ENCODE results near the gene BRMS1L. TPM values are rescaled to one million over a fixed set of nuclear protein-coding genes. Genes with fewer than 3 reads are reported as not detected.
A peak's percentile ranks its signal among the peaks of the same experiment; 100 is the strongest.
"Not testable (repeated sequence)": the region's sequence is repeated elsewhere in the genome, so short reads cannot be mapped to it uniquely, and the experiment has no call there.

BRMS1L gene
- total RNA-seq (10 to 100 TPM in 1 of 2 donors, 1 to 10 TPM in 1; 7.6 to 11.8 TPM), polyA plus RNA-seq (ENCODE audit: insufficient read depth, low read depth, low replicate concordance) (8.4 TPM)
- long read RNA-seq, donor 1, partial matches to known transcripts: 0 of 5 reads
- long read RNA-seq, donor 1, other reads (novel, unspliced or antisense): 0 of 5 reads
- long read RNA-seq, donor 2, transcript BRMS1L-201 (10 exons, 2,657 nt): major isoform, 7 of 7 reads
- long read RNA-seq, donor 2, partial matches to known transcripts: 0 of 7 reads
- long read RNA-seq, donor 2, other reads (novel, unspliced or antisense): 0 of 7 reads

- no peaks in the 10 kb centered on the region for H3K9me3 ChIP-seq
- DNase-seq: peak; percentile 99
- H3K4me3 ChIP-seq: peak within 1 kb of the TSS; percentile 86 to 98
- H3K27ac ChIP-seq: peak within 1 kb of the TSS; percentile 93 to 99
- no peaks in the 10 kb centered on the region for H3K36me3 ChIP-seq (ENCODE audit: low read depth, missing control alignments)
- TF ChIP-seq CTCF (IDR thresholded peaks at IDR 0.05) (no peak), POLR2A (IDR thresholded peaks at IDR 0.05) (peak; percentile 16)
- peaks cover 6% of the 10 kb centered on the region for H3K4me1 ChIP-seq
- WGBS, 2 donors: 0% methylated on average over 35 to 68 of the region's 70 CpGs
- intact Hi-C loops (cut with DNase I; ENCODE audit: low total_unique reads): no loop called here
- H3K27me3 ChIP-seq: no peaks in the 10 kb centered on the region
Measured at GRCh38 chr14:35826218-35826951, at the start of gene BRMS1L. Gene BRMS1L (plus strand): TSS chr14:35826338. CDS start chr14:35826517, 179 bp downstream.

GRCh38 chr14:35776823-35777222, 49.3 kb upstream of the BRMS1L start:
- WGBS, 2 donors: 88 to 91% methylated on average over 4 of the region's 4 CpGs

GRCh38 chr14:35777550-35777949, 48.6 kb upstream of the BRMS1L start:
- H3K4me1 ChIP-seq; H3K27ac ChIP-seq; H3K4me3 ChIP-seq; H3K9me3 ChIP-seq; intact Hi-C loops (cut with DNase I; ENCODE audit: low total_unique reads); H3K36me3 ChIP-seq (ENCODE audit: low read depth, missing control alignments); DNase-seq; H3K27me3 ChIP-seq: not testable (repeated sequence)
- 93 to 96% methylated on average over 5 of the region's 5 CpGs for WGBS, 2 donors

More at GRCh38 chr14:35776823-35777222, 49.3 kb upstream of the BRMS1L start:
- DNase-seq: no peak
- H3K9me3 ChIP-seq: no peaks in the 10 kb centered on the region
- no peak for TF ChIP-seq POLR2A (IDR thresholded peaks at IDR 0.05)
- no peak for TF ChIP-seq CTCF (IDR thresholded peaks at IDR 0.05)
- no peaks in the 10 kb centered on the region for H3K36me3 ChIP-seq (ENCODE audit: low read depth, missing control alignments)
- no peaks in the 10 kb centered on the region for H3K27me3 ChIP-seq
- no peak overlapping the region for H3K4me3 ChIP-seq
- H3K27ac ChIP-seq: no peak overlapping the region
- intact Hi-C loops (cut with DNase I; ENCODE audit: low total_unique reads): no loop called here
- no peaks in the 10 kb centered on the region for H3K4me1 ChIP-seq

- intact Hi-C loops (cut with DNase I; ENCODE audit: low total_unique reads): no loop called here
- Histone ChIP-seq H3K27ac (no peak overlapping the region), H3K9me3 (no peaks in the 10 kb centered on the region), H3K4me1 (no peaks in the 10 kb centered on the region), H3K27me3 (no peaks in the 10 kb centered on the region), H3K36me3 (ENCODE audit: low read depth, missing control alignments) (no peaks in the 10 kb centered on the region), H3K4me3 (no peak overlapping the region)
- no peak for DNase-seq
- 98 to 99% methylated on average over 3 of the region's 3 CpGs for WGBS, 2 donors
- TF ChIP-seq POLR2A (IDR thresholded peaks at IDR 0.05) (no peak), CTCF (IDR thresholded peaks at IDR 0.05) (no peak)
Measured at GRCh38 chr14:35779368-35779767, 46.8 kb upstream of the BRMS1L start.

- Histone ChIP-seq H3K27me3 (no peaks in the 10 kb centered on the region), H3K4me1 (no peaks in the 10 kb centered on the region), H3K27ac (no peak overlapping the region), H3K4me3 (no peak overlapping the region), H3K36me3 (ENCODE audit: low read depth, missing control alignments) (no peaks in the 10 kb centered on the region), H3K9me3 (no peaks in the 10 kb centered on the region)
- TF ChIP-seq CTCF (IDR thresholded peaks at IDR 0.05): no peak
- TF ChIP-seq POLR2A (IDR thresholded peaks at IDR 0.05): no peak
- DNase-seq: no peak
- intact Hi-C loops (cut with DNase I; ENCODE audit: low total_unique reads): no loop called here
- WGBS, 2 donors: 64 to 67% methylated on average over 1 of the region's 1 CpG
Measured at GRCh38 chr14:35783699-35784098, 42.4 kb upstream of the BRMS1L start.

Measured in testis (tissue), 5 donors.